HG03039 (cell line): ENCODE results near the gene PTPN22.

ENCODE experiments used
- ATAC-seq: cut with Tn5 transposase; IDR thresholded peaks from one replicate; pipeline ENCODE4 v1.9.1; 2021; ENCODE audit warnings: mild to moderate bottlenecking, moderate library complexity; ENCODE audit not compliant: unreplicated experiment

The PTPN22 gene

DNA sequence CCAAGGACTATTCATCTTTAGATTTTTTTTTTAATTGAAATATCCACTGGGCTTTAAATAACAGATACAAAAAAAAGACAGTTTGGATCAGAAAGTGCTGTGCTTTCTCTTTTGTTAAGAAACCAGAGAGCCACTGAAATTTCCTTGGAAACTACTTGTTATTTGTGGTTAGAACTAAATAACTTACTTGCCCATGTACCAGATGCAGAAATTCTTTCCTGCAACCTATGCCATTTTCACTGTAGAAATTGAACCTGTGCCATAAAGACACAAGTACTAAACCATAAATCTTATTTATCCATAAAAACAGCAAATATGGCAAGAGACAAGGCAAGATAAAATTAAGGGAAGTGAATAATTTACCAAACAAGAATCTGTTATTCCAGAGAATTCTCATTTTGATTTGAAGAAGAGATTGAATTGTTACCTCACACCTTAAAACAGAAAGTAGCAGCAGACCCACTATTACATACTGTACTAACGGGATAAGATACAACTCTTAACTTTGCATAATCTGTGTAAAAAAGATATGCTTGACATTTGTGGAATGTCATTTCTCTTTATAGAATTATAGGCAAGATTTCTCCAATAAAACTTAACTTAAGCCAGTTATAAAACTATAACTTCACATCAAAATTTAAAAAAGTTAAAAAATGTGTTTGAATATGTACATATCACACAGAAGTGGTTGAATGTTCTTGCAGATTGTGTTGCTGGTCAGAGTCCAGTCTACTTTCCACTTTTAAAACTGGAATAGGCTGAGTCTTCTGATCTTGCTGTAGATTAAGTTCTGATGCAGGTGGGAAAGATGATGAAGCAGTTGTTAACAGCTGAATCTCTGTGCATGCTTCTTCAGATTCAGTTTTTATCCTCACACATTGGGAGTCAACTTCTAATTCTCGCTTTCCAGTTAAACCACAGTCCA is 105.9 kb downstream of the PTPN22 start:
- no peak for ATAC-seq
